Prostate gland (tissue), 2 donors: ENCODE data around the gene HLX. TPM values are rescaled to one million over a fixed set of nuclear protein-coding genes. Genes with fewer than 3 reads are reported as not detected.

Experiments
- DNase-seq: peaks from one replicate; pipeline ENCODE4 v3.0.0-alpha.2; 2019; ENCODE audit warnings: low spot score
- H3K27ac ChIP-seq, 2 donors: fragments of 200-600 bp; sonication (generic); 2 replicates each; pipeline ENCODE4 v1.5.1; 2017 to 2019
- H3K27me3 ChIP-seq: fragments of 200-600 bp; sonication (generic); replicated peaks from 2 replicates; pipeline ENCODE4 v1.5.1; 2019; ENCODE audit not compliant: insufficient read depth
- H3K36me3 ChIP-seq, 2 donors: fragments of 200-600 bp; sonication (generic); 1 replicate in 1 of 2; 2 replicates in 1 of 2; pipeline versions ENCODE4 v1.5.1 to v1.8.1; 2017 to 2019
- H3K4me1 ChIP-seq: fragments of 200-600 bp; sonication (generic); replicated peaks from 2 replicates; pipeline ENCODE4 v1.5.1; 2019
- H3K4me3 ChIP-seq, 2 donors: fragments of 200-600 bp; sonication (generic); 2 replicates each; pipeline ENCODE4 v1.5.1; 2017 to 2019
- H3K9me3 ChIP-seq: fragments of 200-600 bp; sonication (generic); 2 replicates; pipeline ENCODE4 v1.5.1; 2017
- CTCF ChIP-seq, 4 experiments: fragments of 200-600 bp in 2 of 4; fragments of 450-650 bp in 2 of 4; sonication (generic) in 2 of 4; IDR thresholded peaks; 1 replicate in 3 of 4; 2 replicates in 1 of 4; pipeline ENCODE4 v1.5.1; 2016 to 2019; ENCODE audit warnings: antibody characterized with exemption in 4 of 4, mild to moderate bottlenecking in 2 of 4, moderate library complexity in 2 of 4
- POLR2A ChIP-seq: fragments of 450-650 bp; IDR thresholded peaks from one replicate; pipeline ENCODE4 v1.6.1; 2016; ENCODE audit warnings: antibody characterized with exemption, mild to moderate bottlenecking
- POLR2AphosphoS5 ChIP-seq: sonication (generic); formaldehyde crosslinking; IDR thresholded peaks from one replicate; pipeline ENCODE4 v1.6.1; 2017; ENCODE audit warnings: antibody characterized with exemption
- WGBS: methylation state at CpG from one replicate; pipeline ENCODE4 v1.1.5; 2018; 5-methylcytosine and 5-hydroxymethylcytosine counted together
- intact Hi-C: fragments of 100-400 bp; cut with DNase I; formaldehyde crosslinking; loops from one replicate; pipeline ENCODE4 v1.14.2; 2022
- total RNA-seq, 2 donors: library from RNA; depleted of rRNA; stranded (reverse); fragments of >200 nt; gene quantifications; one replicate each; pipeline ENCODE4 v1.1.0, GENCODE V29; 2016

Gene HLX
- total RNA-seq, 2 donors from 2014 or later, result 2.3 to 8.2 TPM

DNA sequence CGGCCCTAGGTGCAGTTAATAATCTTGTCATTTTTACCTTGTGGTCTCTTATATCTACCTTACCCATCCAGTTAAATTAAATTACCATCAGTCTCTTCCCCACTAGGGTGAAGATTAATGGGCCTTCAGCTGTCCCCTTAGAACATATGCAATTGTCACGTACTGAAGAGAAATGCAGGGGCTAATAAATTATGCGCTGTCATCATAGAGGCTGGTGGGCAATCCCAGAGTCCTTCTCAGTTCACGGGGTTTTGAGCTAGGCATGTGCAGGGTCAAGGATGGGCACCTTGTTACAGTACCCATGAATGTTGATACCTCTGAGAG is 35.8 kb downstream of the HLX start:
- intact Hi-C loops, result no loop called here
- no peaks in the 10 kb centered on the region for H3K27me3 ChIP-seq
- H3K4me1 ChIP-seq, result no peaks in the 10 kb centered on the region
- H3K9me3 ChIP-seq, result no peaks in the 10 kb centered on the region
- DNase-seq, result no peak
- H3K27ac ChIP-seq, result no peak overlapping the region
- no peak overlapping the region for H3K4me3 ChIP-seq
- no peaks in the 10 kb centered on the region for H3K36me3 ChIP-seq
- TF ChIP-seq CTCF (IDR thresholded peaks at IDR 0.05) (no peak), POLR2AphosphoS5 (no peak), POLR2A (no peak)
- 57% methylated on average over 4 of the region's 4 CpGs for WGBS

DNA sequence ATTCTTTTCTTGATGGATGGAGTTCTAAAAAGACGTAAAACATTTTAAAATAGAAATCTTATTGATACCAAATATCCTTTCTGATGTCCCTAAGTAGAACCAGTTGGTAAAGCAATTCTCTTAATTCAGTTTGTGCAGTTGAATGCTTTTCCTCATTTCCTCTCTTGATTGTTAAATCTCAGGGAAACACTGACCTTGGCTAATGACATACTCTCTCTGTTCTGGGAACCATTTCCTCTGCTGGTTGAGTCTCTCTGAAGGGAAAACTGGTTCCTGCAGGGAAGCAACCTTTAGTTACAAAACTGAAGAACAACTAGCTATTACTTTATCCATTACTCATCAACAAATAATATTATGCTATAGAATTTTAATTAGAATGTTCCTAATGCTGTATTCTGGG is 36.7 kb downstream of the HLX start:
- Histone ChIP-seq H3K36me3 (no peaks in the 10 kb centered on the region), H3K4me3 (no peak overlapping the region), H3K27me3 (no peaks in the 10 kb centered on the region), H3K9me3 (no peaks in the 10 kb centered on the region), H3K4me1 (no peaks in the 10 kb centered on the region), H3K27ac (no peak overlapping the region)
- TF ChIP-seq CTCF (IDR thresholded peaks at IDR 0.05) (no peak), POLR2A (no peak), POLR2AphosphoS5 (no peak)
- intact Hi-C loops, result no loop called here
- no peak for DNase-seq
- 86% methylated on average over 1 of the region's 1 CpG for WGBS

DNA sequence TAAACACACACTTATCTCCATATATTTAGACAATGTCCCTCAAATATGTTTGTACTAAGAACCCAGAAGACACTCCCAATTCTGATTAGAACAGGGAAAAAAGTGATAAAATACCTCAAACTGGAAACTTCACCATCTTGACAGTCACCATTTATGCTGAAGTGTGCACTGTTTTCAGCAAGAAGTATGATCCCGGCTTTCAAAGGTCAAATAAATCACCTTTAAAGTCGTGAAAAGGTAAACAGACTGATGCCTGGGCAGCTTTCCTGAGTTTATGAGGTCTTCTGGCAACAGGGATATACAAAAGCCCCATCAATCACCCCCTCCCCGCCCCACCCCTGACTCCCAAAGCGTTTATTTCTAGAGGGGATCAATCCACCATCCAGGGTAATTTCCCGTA is 37.9 kb downstream of the HLX start:
- TF ChIP-seq POLR2AphosphoS5 (no peak), POLR2A (no peak), CTCF (IDR thresholded peaks at IDR 0.05) (no peak)
- DNase-seq, result no peak
- 33% methylated on average over 5 of the region's 5 CpGs for WGBS
- H3K4me1 ChIP-seq, result no peaks in the 10 kb centered on the region
- no peaks in the 10 kb centered on the region for H3K9me3 ChIP-seq
- no peak overlapping the region for H3K4me3 ChIP-seq
- intact Hi-C loops, result no loop called here
- no peaks in the 10 kb centered on the region for H3K27me3 ChIP-seq
- no peaks in the 10 kb centered on the region for H3K36me3 ChIP-seq
- no peak overlapping the region for H3K27ac ChIP-seq

DNA sequence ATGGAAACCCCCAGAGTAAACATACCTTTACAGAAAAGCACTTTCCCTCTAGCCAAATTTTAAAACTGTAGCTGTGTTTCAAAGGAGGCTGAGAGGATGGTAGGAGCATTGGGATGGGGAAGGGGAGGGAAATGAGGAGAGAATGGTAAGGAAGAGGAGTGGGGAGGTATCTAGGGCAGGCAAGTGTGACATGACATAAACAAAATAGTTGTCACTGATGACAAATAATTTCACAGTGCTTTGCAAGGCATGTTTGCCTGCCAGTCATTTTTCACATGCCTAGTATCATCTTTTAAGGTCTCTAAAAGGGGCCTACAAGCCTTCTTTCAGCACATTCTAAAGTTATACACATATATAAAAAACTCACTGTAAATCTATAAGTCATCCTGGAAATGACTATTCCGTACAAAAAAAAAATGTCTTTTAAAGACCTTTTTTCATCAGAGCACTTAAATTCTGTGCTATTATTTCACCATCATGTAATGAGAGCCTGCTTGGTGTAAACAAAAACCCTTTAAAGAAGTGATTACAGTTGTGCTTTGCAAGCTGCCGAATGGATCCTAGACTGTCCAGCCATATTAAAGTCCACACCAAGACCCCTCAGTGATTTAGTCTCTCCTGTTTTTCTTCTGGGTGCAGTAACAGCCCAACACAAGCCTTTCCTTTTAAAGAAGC is 38.4 kb downstream of the HLX start:
- no peak for DNase-seq
- intact Hi-C loops, result no loop called here
- H3K4me1 ChIP-seq, result no peaks in the 10 kb centered on the region
- no peak overlapping the region for H3K27ac ChIP-seq
- H3K36me3 ChIP-seq, result no peaks in the 10 kb centered on the region
- 44% methylated on average over 2 of the region's 2 CpGs for WGBS
- no peak overlapping the region for H3K4me3 ChIP-seq
- no peaks in the 10 kb centered on the region for H3K27me3 ChIP-seq
- no peak for TF ChIP-seq CTCF (IDR thresholded peaks at IDR 0.05)
- TF ChIP-seq POLR2AphosphoS5, result no peak
- TF ChIP-seq POLR2A, result no peak
- no peaks in the 10 kb centered on the region for H3K9me3 ChIP-seq

DNA sequence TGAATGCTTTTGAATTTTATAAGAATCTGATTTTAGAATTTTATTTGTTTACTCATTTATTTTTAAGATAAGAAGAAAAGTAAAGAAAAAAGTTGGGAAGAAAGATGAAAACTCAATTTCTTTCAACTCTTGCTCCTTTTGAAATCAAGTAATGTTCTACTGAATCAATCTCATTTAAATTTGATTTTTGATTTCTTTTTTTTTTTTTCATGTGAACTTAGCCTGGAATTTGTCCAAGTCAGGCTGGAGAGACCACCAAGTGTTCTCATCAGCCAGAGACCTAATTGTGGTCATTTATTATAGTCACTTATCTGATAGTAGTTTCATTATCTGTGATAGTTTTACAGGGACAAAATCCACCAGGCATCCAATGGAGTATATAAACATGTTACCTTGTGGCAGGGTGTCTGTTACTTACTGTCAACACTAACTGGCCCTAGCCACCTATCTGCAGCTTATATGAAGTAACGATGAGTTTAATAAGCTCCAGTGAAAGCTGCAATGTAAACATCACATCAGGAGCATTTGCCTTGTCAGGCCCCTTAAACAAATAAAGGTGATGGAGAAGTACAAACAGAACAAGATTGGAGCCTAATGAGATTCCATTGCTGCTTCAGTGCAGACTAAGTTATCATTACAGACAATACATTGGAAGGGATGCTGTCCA is 39.2 kb downstream of the HLX start:
- 19% methylated on average over 1 of the region's 1 CpG for WGBS
- Histone ChIP-seq H3K4me1 (no peaks in the 10 kb centered on the region), H3K9me3 (no peaks in the 10 kb centered on the region), H3K4me3 (no peak overlapping the region), H3K27ac (no peak overlapping the region), H3K36me3 (no peaks in the 10 kb centered on the region), H3K27me3 (no peaks in the 10 kb centered on the region)
- intact Hi-C loops, result no loop called here
- no peak for DNase-seq
- TF ChIP-seq CTCF (IDR thresholded peaks at IDR 0.05), result no peak
- no peak for TF ChIP-seq POLR2A
- no peak for TF ChIP-seq POLR2AphosphoS5
